GM19099 (cell line): Measurements from ENCODE around the gene EPHA8.

ENCODE experiments used
- POLR2A ChIP-seq: IDR thresholded peaks from 3 replicates; pipeline ENCODE4 v1.6.1; 2011; ENCODE audit warnings: low read depth; ENCODE audit not compliant: insufficient read length; ENCODE audit errors: extremely low read depth

EPHA8 gene

GRCh38 chr1:22628698-22629444 is 65.6 kb downstream of the EPHA8 start:
- TF ChIP-seq POLR2A: no peak

GRCh38 chr1:22629886-22630285 is 66.6 kb downstream of the EPHA8 start:
- TF ChIP-seq POLR2A: no peak

GRCh38 chr1:22633697-22634463 is 70.6 kb downstream of the EPHA8 start:
- no peak for TF ChIP-seq POLR2A

GRCh38 chr1:22635436-22635835 is 72.1 kb downstream of the EPHA8 start:
- TF ChIP-seq POLR2A: no peak

- no peak for TF ChIP-seq POLR2A
Measured at GRCh38 chr1:22636353-22636752, 73.1 kb downstream of the EPHA8 start, which contains the start of gene C1QA. TSS of gene C1QA (plus strand) at chr1:22636628. CDS start at chr1:22637617, 989 bp downstream.

- TF ChIP-seq POLR2A: no peak
Measured at GRCh38 chr1:22636927-22637326, 73.6 kb downstream of the EPHA8 start.

- no peak for TF ChIP-seq POLR2A
Measured at GRCh38 chr1:22637907-22638445, 74.7 kb downstream of the EPHA8 start.

- TF ChIP-seq POLR2A: no peak
Measured at GRCh38 chr1:22638476-22639234, 75.4 kb downstream of the EPHA8 start.

GRCh38 chr1:22639286-22639685 is 76.0 kb downstream of the EPHA8 start:
- no peak for TF ChIP-seq POLR2A

GRCh38 chr1:22641247-22641646 is 78.0 kb downstream of the EPHA8 start:
- TF ChIP-seq POLR2A: no peak

GRCh38 chr1:22641906-22642636 is 78.8 kb downstream of the EPHA8 start:
- no peak for TF ChIP-seq POLR2A

- TF ChIP-seq POLR2A: no peak
Measured at GRCh38 chr1:22643381-22643780, 80.1 kb downstream of the EPHA8 start, which contains the start of gene C1QC. TSS of gene C1QC (plus strand) at chr1:22643633. CDS start at chr1:22644024, 391 bp downstream.

GRCh38 chr1:22643928-22644327 is 80.6 kb downstream of the EPHA8 start:
- TF ChIP-seq POLR2A: no peak

- no peak for TF ChIP-seq POLR2A
Measured at GRCh38 chr1:22645931-22646330, 82.6 kb downstream of the EPHA8 start.

- TF ChIP-seq POLR2A: no peak
Measured at GRCh38 chr1:22646384-22646783, 83.1 kb downstream of the EPHA8 start.

GRCh38 chr1:22650089-22650693 is 86.9 kb downstream of the EPHA8 start:
- TF ChIP-seq POLR2A: no peak
